Measurements from ENCODE around the gene PTRH1.
A peak's percentile ranks its signal among the peaks of the same experiment; 100 is the strongest.

PTRH1 gene

GRCh38 chr9:127705577-127706379, 9.7 kb downstream of the PTRH1 start:
- H3K79me2 ChIP-seq = no peaks in the 10 kb centered on the region
- no peaks in the 10 kb centered on the region for H3K36me3 ChIP-seq (ENCODE audit: control insufficient read depth, insufficient read depth, low read length)
- H3K4me1 ChIP-seq = peaks cover 6% of the 10 kb centered on the region
- H2AFZ ChIP-seq = no peak overlapping the region
- H3K9ac ChIP-seq = no peak overlapping the region
- no peak overlapping the region for H3K27ac ChIP-seq
- H3K4me3 ChIP-seq (ENCODE audit: low read depth, low read length) = no peak overlapping the region
- no peak overlapping the region for H3K4me2 ChIP-seq (ENCODE audit: low read length)
- H3K27me3 ChIP-seq (ENCODE audit: control insufficient read depth, insufficient read depth, low read length) = no peaks in the 10 kb centered on the region
- no peak for TF ChIP-seq CTCF (IDR thresholded peaks at IDR 0.05)
- H3K9me3 ChIP-seq (ENCODE audit: control insufficient read depth, low read length) = no peaks in the 10 kb centered on the region

GRCh38 chr9:127703289-127703946, 12.0 kb downstream of the PTRH1 start:
- Histone ChIP-seq H3K4me1 (peaks cover 7% of the 10 kb centered on the region), H3K4me3 (ENCODE audit: low read depth, low read length) (no peak overlapping the region), H3K4me2 (ENCODE audit: low read length) (no peak overlapping the region), H3K9ac (no peak overlapping the region), H3K9me3 (ENCODE audit: control insufficient read depth, low read length) (no peaks in the 10 kb centered on the region), H3K79me2 (no peaks in the 10 kb centered on the region), H2AFZ (no peak overlapping the region), H3K36me3 (ENCODE audit: control insufficient read depth, insufficient read depth, low read length) (no peaks in the 10 kb centered on the region), H3K27ac (no peak overlapping the region), H3K27me3 (ENCODE audit: control insufficient read depth, insufficient read depth, low read length) (no peaks in the 10 kb centered on the region)
- no peak for TF ChIP-seq CTCF (IDR thresholded peaks at IDR 0.05)

GRCh38 chr9:127700594-127701255, 14.7 kb downstream of the PTRH1 start:
- Histone ChIP-seq H3K27ac (no peak overlapping the region), H3K4me1 (peaks cover 7% of the 10 kb centered on the region), H3K4me2 (ENCODE audit: low read length) (peak overlapping the region; percentile 31), H3K9me3 (ENCODE audit: control insufficient read depth, low read length) (no peaks in the 10 kb centered on the region), H3K9ac (no peak overlapping the region), H3K27me3 (ENCODE audit: control insufficient read depth, insufficient read depth, low read length) (no peaks in the 10 kb centered on the region), H3K79me2 (no peaks in the 10 kb centered on the region), H2AFZ (no peak overlapping the region), H3K4me3 (ENCODE audit: low read depth, low read length) (no peak overlapping the region), H3K36me3 (ENCODE audit: control insufficient read depth, insufficient read depth, low read length) (no peaks in the 10 kb centered on the region)
- no peak for TF ChIP-seq CTCF (IDR thresholded peaks at IDR 0.05)

GRCh38 chr9:127700140-127700539, 15.3 kb downstream of the PTRH1 start:
- no peak overlapping the region for H3K27ac ChIP-seq
- no peak overlapping the region for H2AFZ ChIP-seq
- no peak overlapping the region for H3K4me3 ChIP-seq (ENCODE audit: low read depth, low read length)
- peak overlapping the region; percentile 8 for H3K4me2 ChIP-seq (ENCODE audit: low read length)
- peaks cover 7% of the 10 kb centered on the region for H3K4me1 ChIP-seq
- no peaks in the 10 kb centered on the region for H3K79me2 ChIP-seq
- no peaks in the 10 kb centered on the region for H3K27me3 ChIP-seq (ENCODE audit: control insufficient read depth, insufficient read depth, low read length)
- no peak for TF ChIP-seq CTCF (IDR thresholded peaks at IDR 0.05)
- no peaks in the 10 kb centered on the region for H3K36me3 ChIP-seq (ENCODE audit: control insufficient read depth, insufficient read depth, low read length)
- no peaks in the 10 kb centered on the region for H3K9me3 ChIP-seq (ENCODE audit: control insufficient read depth, low read length)
- H3K9ac ChIP-seq = no peak overlapping the region

All from parathyroid adenoma (tissue), 2 donors.